ENCODE measurements around the gene RPS19.
"Not testable (repeated sequence)": the region's sequence is repeated elsewhere in the genome, so short reads cannot be mapped to it uniquely, and the experiment has no call there.

Gene RPS19

GRCh38 chr19:41860419-41861115 lies 512 bp downstream of the RPS19 start:
- DNase-seq (ENCODE audit: low read depth in 2 of 2), result no peak

- no peak for DNase-seq (ENCODE audit: low read depth in 2 of 2)
Observed at GRCh38 chr19:41861116-41861768, 1.2 kb downstream of the RPS19 start.

GRCh38 chr19:41861846-41862245 lies 1.8 kb downstream of the RPS19 start:
- no peak for DNase-seq (ENCODE audit: low read depth in 2 of 2)

- no peak for DNase-seq (ENCODE audit: low read depth in 2 of 2)
Observed at GRCh38 chr19:41862445-41862986, 2.5 kb downstream of the RPS19 start.

GRCh38 chr19:41863209-41863931 lies 3.3 kb downstream of the RPS19 start:
- no peak for DNase-seq (ENCODE audit: low read depth in 2 of 2)

- DNase-seq (ENCODE audit: low read depth in 2 of 2), result no peak
Observed at GRCh38 chr19:41864374-41864773, 4.3 kb downstream of the RPS19 start.

GRCh38 chr19:41866284-41866683 lies 6.2 kb downstream of the RPS19 start:
- DNase-seq (ENCODE audit: low read depth in 2 of 2), result no peak

- DNase-seq (ENCODE audit: low read depth in 2 of 2), result no peak
Observed at GRCh38 chr19:41868120-41868988, 8.3 kb downstream of the RPS19 start.

GRCh38 chr19:41868989-41869300 lies 8.9 kb downstream of the RPS19 start:
- no peak for DNase-seq (ENCODE audit: low read depth in 2 of 2)

GRCh38 chr19:41869374-41869955 lies 9.4 kb downstream of the RPS19 start:
- no peak for DNase-seq (ENCODE audit: low read depth in 2 of 2)

GRCh38 chr19:41870401-41870873 lies 10.4 kb downstream of the RPS19 start:
- no peak for DNase-seq (ENCODE audit: low read depth in 2 of 2)

- DNase-seq (ENCODE audit: low read depth in 2 of 2), result peak in 1 of 2 donors; percentile 31
Observed at GRCh38 chr19:41871573-41872383, 11.7 kb downstream of the RPS19 start.

- DNase-seq (ENCODE audit: low read depth in 2 of 2), result no peak
Observed at GRCh38 chr19:41872384-41872774, 12.3 kb downstream of the RPS19 start.

- DNase-seq (ENCODE audit: low read depth in 2 of 2), result no peak
Observed at GRCh38 chr19:41872775-41873647, 13.0 kb downstream of the RPS19 start.

GRCh38 chr19:41875973-41876372 lies 15.9 kb downstream of the RPS19 start:
- DNase-seq (ENCODE audit: low read depth in 2 of 2), result not testable (repeated sequence)

GRCh38 chr19:41876847-41877832 lies 17.1 kb downstream of the RPS19 start, which contains the start of gene CD79A:
Gene CD79A (plus strand): TSS chr19:41877279. CDS start chr19:41877305, 26 bp downstream.
- no peak for DNase-seq (ENCODE audit: low read depth in 2 of 2)

- DNase-seq (ENCODE audit: low read depth in 2 of 2), result no peak
Observed at GRCh38 chr19:41877916-41878905, 18.2 kb downstream of the RPS19 start.

All from activated CD8-positive, alpha-beta memory T cell treated with anti-CD3 and anti-CD28 coated beads for 4 hours (primary cell).